Fibroblast of the aortic adventitia (primary cell): ENCODE measurements around the gene MT1B. TPM values are rescaled to one million over a fixed set of nuclear protein-coding genes. Genes with fewer than 3 reads are reported as not detected.

Experiments used
- DNase-seq: peaks from one replicate; pipeline ENCODE4 v3.0.0-alpha.2; 2010; ENCODE audit warnings: low read depth
- H3K4me3 ChIP-seq: 2 replicates; pipeline ENCODE4 v1.5.1; 2011; ENCODE audit warnings: low read depth, mild to moderate bottlenecking, control low read depth, low read length, moderate library complexity
- total RNA-seq: library from RNA; depleted of rRNA; stranded (reverse); fragments of >200 nt; gene quantifications from 2 replicates; pipeline ENCODE4 v1.2.3, GENCODE V29; 2012; ENCODE audit warnings: low replicate concordance
- TF ChIP-seq, protein P1 (sequence below): IDR thresholded peaks from 2 replicates; pipeline ENCODE4 v1.5.1; 2011; ENCODE audit warnings: mild to moderate bottlenecking, low read length, control low read depth, inconsistent platforms; ENCODE audit not compliant: insufficient read depth

The MT1B gene
- total RNA-seq, 1 donor: not detected

DNA sequence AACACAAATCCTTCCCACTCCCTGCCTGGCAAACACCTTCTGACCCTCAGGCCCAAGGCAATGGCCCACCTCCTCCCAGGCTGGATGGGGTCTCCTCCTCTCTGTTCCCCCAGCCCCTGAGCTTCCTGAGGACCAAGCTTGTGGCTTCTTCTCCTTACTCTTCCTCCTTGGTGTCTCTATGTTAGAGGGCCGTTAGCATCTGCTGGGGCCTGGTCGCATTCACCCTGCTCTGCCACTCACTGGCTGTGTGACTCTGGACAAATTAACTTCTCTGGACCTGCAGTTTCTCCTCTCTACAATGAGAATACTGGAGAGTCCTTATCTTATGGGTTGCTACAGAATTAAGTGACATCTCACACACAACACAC, 44.0 kb upstream of the MT1B start:
- no peak for DNase-seq
- H3K4me3 ChIP-seq: peak overlapping the region; percentile 54
- TF ChIP-seq, protein P1, sequence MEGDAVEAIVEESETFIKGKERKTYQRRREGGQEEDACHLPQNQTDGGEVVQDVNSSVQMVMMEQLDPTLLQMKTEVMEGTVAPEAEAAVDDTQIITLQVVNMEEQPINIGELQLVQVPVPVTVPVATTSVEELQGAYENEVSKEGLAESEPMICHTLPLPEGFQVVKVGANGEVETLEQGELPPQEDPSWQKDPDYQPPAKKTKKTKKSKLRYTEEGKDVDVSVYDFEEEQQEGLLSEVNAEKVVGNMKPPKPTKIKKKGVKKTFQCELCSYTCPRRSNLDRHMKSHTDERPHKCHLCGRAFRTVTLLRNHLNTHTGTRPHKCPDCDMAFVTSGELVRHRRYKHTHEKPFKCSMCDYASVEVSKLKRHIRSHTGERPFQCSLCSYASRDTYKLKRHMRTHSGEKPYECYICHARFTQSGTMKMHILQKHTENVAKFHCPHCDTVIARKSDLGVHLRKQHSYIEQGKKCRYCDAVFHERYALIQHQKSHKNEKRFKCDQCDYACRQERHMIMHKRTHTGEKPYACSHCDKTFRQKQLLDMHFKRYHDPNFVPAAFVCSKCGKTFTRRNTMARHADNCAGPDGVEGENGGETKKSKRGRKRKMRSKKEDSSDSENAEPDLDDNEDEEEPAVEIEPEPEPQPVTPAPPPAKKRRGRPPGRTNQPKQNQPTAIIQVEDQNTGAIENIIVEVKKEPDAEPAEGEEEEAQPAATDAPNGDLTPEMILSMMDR: no peak

DNA sequence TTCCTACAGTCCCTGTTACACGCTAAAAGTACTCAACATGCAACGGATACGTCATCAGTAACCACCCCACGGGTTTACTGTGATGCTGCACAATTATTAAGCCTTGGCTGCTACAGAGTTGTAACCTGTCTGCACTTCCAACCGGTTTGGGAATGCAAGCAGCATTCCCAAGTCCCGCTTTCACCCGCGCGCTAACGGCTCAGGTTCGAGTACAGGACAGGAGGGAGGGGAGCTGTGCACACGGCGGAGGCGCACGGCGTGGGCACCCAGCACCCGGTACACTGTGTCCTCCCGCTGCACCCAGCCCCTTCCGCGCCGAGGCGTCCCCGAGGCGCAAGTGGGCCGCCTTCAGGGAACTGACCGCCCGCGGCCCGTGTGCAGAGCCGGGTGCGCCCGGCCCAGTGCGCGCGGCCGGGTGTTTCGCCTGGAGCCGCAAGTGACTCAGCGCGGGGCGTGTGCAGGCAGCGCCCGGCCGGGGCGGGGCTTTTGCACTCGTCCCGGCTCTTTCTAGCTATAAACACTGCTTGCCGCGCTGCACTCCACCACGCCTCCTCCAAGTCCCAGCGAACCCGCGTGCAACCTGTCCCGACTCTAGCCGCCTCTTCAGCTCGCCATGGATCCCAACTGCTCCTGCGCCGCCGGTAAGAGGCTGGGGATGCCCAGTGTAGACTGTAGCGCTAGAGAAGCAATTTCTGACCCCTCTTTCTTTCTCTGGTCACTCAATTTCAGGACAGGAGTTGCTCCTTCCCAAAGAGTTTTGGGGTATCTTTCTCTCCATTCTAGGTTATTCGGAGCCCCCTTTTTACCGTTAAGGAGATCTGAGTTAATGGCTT, 43.4 kb upstream of the MT1B start, which contains the start of gene MT2A:
TSS of gene MT2A (plus strand) at position 542 of the 833 bp plus-strand sequence. CDS start at position 614, 72 bp downstream.
- H3K4me3 ChIP-seq: peak within 1 kb of the TSS; percentile 76
- peak; percentile 95 for DNase-seq
- TF ChIP-seq, protein P1: no peak

DNA sequence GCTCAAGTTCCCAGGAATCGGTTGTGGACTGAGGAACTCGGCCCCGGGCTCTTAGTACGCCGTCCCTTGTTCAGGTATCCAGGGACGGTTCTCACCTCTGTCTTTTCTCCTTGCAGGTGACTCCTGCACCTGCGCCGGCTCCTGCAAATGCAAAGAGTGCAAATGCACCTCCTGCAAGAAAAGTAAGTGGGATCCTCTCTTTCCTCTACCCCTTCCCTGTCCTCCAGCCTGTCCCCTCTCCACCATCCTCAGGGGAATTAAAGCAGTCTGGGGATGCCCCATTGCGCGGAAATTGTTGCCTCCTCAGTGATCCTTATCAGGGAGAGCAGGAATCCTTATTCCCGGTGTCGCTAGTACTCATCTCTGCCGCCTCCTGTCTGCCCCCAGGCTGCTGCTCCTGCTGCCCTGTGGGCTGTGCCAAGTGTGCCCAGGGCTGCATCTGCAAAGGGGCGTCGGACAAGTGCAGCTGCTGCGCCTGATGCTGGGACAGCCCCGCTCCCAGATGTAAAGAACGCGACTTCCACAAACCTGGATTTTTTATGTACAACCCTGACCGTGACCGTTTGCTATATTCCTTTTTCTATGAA, 42.7 kb upstream of the MT1B start:
- TF ChIP-seq, protein P1: no peak
- DNase-seq: peak; percentile 21
- peak overlapping the region; percentile 76 for H3K4me3 ChIP-seq

DNA sequence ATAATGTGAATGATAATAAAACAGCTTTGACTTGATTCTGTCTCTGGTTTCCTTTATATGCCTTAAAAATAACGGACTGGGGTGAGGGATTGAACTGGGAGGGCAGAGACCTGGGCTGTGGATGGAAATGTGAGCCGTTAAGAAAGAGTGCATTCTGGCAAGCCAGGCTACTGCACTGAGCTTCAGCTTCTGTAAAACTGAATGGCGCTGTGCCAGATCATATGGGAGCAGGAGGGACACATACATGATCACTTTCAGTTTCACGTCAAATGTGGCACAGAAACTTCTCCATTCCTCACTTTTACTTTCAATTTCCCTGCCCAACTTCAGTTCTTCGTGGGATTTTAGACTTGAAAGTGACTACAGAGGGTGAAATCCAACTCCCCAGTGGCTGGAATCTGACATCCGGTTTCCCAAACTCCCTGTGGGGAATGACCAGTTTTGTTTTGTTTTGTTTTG, 42.2 kb upstream of the MT1B start:
- DNase-seq: peak; percentile 88
- TF ChIP-seq, protein P1: no peak
- H3K4me3 ChIP-seq: peak overlapping the region; percentile 76

DNA sequence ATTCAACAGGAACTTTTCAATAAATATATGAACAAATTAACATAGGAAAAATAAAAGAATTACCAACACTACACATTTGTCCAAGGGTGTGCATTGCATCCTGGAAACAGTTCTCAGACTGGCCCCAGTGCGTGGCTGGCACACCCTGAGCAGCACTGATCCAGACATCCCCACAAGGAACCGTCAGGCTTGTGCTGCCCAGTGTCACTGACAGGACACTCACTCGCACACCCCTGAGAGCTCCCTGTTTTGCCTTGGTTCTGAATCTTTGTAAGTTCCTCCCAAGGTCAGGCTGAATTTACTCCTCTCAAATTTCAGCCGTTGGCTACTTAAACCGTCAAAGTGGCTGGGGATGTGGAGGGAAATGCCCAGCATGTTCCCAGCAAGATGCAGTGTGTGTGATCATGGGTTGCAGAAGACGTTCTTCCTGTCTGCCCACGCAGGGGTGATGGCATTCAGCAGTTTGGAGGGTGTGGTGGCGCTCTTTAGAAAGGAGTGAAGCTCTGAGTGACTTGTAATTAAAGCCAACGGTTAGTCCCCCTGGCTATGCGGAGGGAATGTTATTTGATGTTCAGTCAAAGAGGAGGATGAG, 41.6 kb upstream of the MT1B start:
- TF ChIP-seq, protein P1: no peak
- DNase-seq: peak; percentile 90

DNA sequence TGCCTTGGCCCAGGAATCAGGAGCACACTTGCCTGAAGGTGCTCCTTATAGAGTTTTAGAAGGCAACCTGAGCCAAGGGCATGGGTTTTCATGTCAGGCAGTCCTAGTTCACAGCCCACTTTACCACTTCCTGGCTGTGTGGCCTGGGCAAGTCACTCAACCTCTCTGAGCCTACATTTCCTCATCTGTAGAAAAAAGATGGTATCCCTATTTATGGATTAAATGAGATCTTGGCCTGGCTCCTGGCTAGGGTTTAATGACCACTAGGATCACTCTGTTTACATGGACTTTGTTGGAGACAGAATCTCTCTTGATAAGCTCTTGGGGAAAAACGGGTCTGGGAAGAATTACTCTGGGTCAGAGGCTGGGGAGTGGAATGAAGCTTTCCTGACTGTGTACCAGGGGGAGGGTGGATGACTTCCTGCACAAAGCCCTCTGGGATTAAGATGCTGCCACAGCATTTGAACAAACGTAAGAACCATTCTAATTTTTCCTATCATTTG, 41.0 kb upstream of the MT1B start:
- TF ChIP-seq, protein P1: no peak
- no peak overlapping the region for H3K4me3 ChIP-seq
- peak; percentile 66 for DNase-seq

More for the DNA sequence above, 41.6 kb upstream of the MT1B start:
- peak overlapping the region; percentile 76 for H3K4me3 ChIP-seq
